Thymus (tissue), 11 donors: ENCODE data around the gene ASTN2. TPM values are rescaled to one million over a fixed set of nuclear protein-coding genes. Genes with fewer than 3 reads are reported as not detected.

Experiments
- DNase-seq, 9 donors: peaks; one replicate each; pipeline ENCODE4 v3.0.0-alpha.2; 2013; ENCODE audit warnings: low spot score in 9 of 9, low read depth in 6 of 9, missing footprints in 1 of 9
- H3K27ac ChIP-seq, 2 donors: one replicate each; pipeline ENCODE4 v1.5.1; 2013; ENCODE audit warnings: control low read depth in 1 of 2, low read depth in 1 of 2, low read length in 1 of 2, mild to moderate bottlenecking in 1 of 2, moderate library complexity in 1 of 2
- H3K27me3 ChIP-seq, 2 donors: one replicate each; pipeline ENCODE4 v1.5.1; 2013; ENCODE audit warnings: low read length in 1 of 2; ENCODE audit not compliant: control insufficient read depth in 2 of 2, insufficient read depth in 1 of 2
- H3K36me3 ChIP-seq, 2 donors: one replicate each; pipeline ENCODE4 v1.5.1; 2013; ENCODE audit warnings: low read length in 1 of 2, mild to moderate bottlenecking in 1 of 2, moderate library complexity in 1 of 2; ENCODE audit not compliant: control insufficient read depth in 2 of 2, insufficient read depth in 2 of 2
- H3K4me1 ChIP-seq, 2 donors: one replicate each; pipeline ENCODE4 v1.5.1; 2013; ENCODE audit warnings: low read length in 2 of 2; ENCODE audit not compliant: control insufficient read depth in 2 of 2, insufficient read depth in 2 of 2
- H3K4me3 ChIP-seq, 2 donors: one replicate each; pipeline ENCODE4 v1.5.1; 2013; ENCODE audit warnings: low read length in 2 of 2, control low read depth in 1 of 2, mild to moderate bottlenecking in 1 of 2
- H3K9me3 ChIP-seq, 2 donors: one replicate each; pipeline ENCODE4 v1.5.1; 2013; ENCODE audit warnings: low read length in 1 of 2, mild to moderate bottlenecking in 1 of 2; ENCODE audit not compliant: control insufficient read depth in 2 of 2, insufficient read depth in 1 of 2
- WGBS: extraction: QIAGEN DNeasy Blood & Tissue Kit; methylation state at CpG from one replicate; pipeline ENCODE4 v1.1.7; 2013; 5-methylcytosine and 5-hydroxymethylcytosine counted together
- polyA plus RNA-seq: library from polyadenylated mRNA; stranded (reverse); fragments of 200-250 nt; gene quantifications from one replicate; pipeline ENCODE4 v1.2.3, GENCODE V29; 2013
- total RNA-seq: library from RNA; stranded (reverse); fragments of 120-200 nt; gene quantifications from one replicate; pipeline ENCODE4 v1.2.4, GENCODE V29; 2013
- donor health status: healthy.

Gene ASTN2
- total and polyA plus RNA-seq, 2 donors: 5.8 to 5.9 TPM

DNA sequence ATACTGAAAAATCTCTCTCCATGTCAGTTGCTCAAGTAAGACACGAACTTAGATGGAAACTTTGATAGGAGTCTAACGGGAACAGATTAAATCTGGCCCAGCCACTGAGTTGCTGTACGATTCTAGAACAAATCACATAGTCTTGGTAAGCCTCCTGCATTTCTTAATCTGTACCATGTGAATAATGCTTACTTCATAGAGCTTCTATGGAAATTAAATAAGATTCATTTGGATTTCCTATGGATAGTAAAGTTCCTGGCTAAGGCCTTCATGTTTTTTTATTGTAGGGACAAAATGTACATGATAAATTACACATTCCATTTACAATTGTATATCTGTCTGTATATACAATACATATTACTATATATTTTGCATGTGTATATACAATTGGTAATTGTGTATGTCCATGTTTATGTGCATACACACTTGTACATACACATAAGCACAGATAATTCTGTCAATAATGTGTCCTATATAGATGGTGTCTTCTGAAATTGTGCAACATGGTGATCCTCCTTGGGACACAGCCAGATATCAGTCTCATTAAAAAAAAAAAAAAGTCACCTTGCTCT lies 397.4 kb downstream of the ASTN2 start:
- H3K4me1 ChIP-seq: no peaks in the 10 kb centered on the region
- no peaks in the 10 kb centered on the region for H3K9me3 ChIP-seq
- WGBS: 74% methylated on average over 3 of the region's 3 CpGs

DNA sequence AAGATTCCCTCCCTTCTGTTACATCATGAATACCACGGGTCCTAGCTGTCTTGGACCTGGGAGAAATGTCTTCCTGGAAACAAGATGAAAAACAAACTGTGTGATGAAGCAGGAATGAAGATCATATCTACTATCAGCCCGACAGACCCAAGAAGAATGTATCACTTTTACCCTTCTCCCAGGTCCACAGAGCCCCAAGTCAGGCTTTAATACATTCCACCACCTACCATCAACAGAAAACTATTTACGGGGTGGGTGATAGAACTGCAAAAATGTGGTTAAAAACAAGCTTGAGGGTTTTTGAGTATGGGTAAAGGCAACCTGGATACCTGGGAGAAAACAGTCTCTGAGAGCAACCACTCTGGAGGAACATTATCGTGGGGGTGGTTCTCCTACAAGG lies 400.8 kb downstream of the ASTN2 start:
- Histone ChIP-seq H3K27ac (no peak overlapping the region), H3K36me3 (no peaks in the 10 kb centered on the region), H3K27me3 (no peaks in the 10 kb centered on the region), H3K9me3 (no peaks in the 10 kb centered on the region), H3K4me3 (no peak overlapping the region), H3K4me1 (no peaks in the 10 kb centered on the region)
- DNase-seq: no peak
- 89% methylated on average over 4 of the region's 4 CpGs for WGBS

More for the DNA sequence above, 397.4 kb downstream of the ASTN2 start:
- Histone ChIP-seq H3K27me3 (no peaks in the 10 kb centered on the region), H3K4me3 (no peak overlapping the region), H3K36me3 (no peaks in the 10 kb centered on the region), H3K27ac (no peak overlapping the region)
- DNase-seq: no peak

DNA sequence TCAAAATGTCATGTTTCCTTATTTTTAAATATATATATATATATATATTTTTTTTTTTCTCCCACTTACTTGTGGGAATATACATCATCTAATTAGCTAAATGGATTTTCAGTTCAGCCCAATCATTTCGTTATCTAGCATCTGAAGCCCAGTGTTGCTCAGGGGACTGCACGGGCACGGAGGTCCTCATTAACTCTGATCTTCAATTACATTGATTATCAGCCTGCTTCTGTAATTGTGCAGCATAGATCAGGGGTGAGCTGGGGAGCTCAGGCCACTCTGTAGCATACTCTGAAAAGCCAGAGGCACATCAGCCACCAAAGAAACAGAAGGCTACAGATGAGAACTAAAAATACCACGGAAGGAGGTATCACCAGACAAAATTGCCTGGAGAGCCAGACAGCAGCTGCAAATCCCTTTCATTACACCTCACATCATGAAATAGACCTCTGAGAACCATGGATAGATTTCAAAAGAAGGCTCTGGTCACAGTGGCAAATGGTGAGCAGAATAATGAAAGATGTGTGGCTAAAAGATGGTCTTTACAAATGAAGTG lies 401.3 kb downstream of the ASTN2 start:
- no peaks in the 10 kb centered on the region for H3K36me3 ChIP-seq
- DNase-seq: no peak
- no peaks in the 10 kb centered on the region for H3K27me3 ChIP-seq
- no peaks in the 10 kb centered on the region for H3K9me3 ChIP-seq
- H3K4me1 ChIP-seq: no peaks in the 10 kb centered on the region
- 90% methylated on average over 4 of the region's 4 CpGs for WGBS
- no peak overlapping the region for H3K4me3 ChIP-seq
- no peak overlapping the region for H3K27ac ChIP-seq

DNA sequence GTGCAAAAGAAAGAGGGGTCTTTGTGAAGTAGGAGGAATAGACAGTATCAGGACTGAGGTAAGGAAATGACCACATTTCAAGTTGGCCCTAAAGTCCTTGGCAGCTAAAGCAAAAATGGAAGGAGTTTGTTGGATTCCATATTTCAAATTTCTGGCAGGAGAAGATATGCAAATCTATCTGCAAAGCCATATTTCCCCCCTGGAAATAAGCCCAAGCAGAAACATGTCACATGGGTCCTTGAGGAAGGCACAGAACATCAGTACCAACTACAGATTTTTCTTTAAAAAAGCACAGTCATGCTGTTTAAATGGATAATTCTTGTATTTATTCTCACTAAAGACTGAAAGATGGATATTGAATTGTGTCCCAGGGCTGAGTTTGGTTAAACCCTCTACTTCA lies 404.8 kb downstream of the ASTN2 start:
- no peak for DNase-seq
- H3K4me3 ChIP-seq: no peak overlapping the region
- H3K4me1 ChIP-seq: no peaks in the 10 kb centered on the region
- H3K36me3 ChIP-seq: no peaks in the 10 kb centered on the region
- H3K27ac ChIP-seq: no peak overlapping the region
- no peaks in the 10 kb centered on the region for H3K9me3 ChIP-seq
- no peaks in the 10 kb centered on the region for H3K27me3 ChIP-seq

DNA sequence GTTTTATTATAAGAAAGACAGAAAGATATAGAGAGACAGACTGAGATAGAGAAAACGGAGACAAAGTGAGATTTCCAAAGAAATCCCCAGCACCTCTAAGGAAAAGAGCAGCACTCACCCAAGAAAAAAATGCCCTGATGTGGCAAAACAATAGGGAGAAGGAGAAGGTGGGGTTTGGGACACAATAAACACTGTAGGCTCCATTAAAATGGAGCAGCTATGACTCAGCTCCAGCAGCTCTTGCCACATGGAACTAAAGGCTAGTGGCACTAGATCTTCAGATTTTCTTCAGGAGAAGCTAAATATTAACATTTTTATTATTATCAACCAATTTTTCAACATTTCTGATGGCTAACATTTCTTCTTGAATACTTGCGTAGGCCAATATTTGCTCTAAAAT lies 406.0 kb downstream of the ASTN2 start:
- Histone ChIP-seq H3K4me1 (no peaks in the 10 kb centered on the region), H3K4me3 (no peak overlapping the region)
- 96% methylated on average over 2 of the region's 2 CpGs for WGBS

DNA sequence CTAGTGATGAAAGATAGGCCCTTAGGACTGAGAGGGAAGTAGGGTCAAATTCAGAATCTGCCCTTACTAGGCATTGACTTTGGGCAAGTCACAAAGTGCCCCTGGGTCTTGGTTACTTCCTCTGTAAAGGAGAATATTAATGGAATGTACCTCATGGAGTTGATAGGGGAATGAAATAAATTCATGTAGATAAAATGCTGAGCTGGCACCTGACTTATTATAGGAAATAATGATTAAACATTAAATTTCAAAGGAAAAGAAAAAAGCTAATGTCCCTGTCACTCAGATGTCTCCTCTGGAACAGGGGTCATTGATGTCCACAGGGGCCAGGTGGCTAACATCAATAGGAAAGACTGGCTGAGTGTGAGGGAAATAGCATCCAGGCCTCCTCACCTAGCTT lies 406.4 kb downstream of the ASTN2 start:
- no peaks in the 10 kb centered on the region for H3K36me3 ChIP-seq
- no peaks in the 10 kb centered on the region for H3K27me3 ChIP-seq
- no peaks in the 10 kb centered on the region for H3K4me1 ChIP-seq
- no peak overlapping the region for H3K27ac ChIP-seq
- H3K9me3 ChIP-seq: no peaks in the 10 kb centered on the region
- DNase-seq: no peak
- H3K4me3 ChIP-seq: no peak overlapping the region

More for the DNA sequence above, 406.0 kb downstream of the ASTN2 start:
- Histone ChIP-seq H3K27ac (no peak overlapping the region), H3K9me3 (no peaks in the 10 kb centered on the region), H3K36me3 (no peaks in the 10 kb centered on the region), H3K27me3 (no peaks in the 10 kb centered on the region)
- DNase-seq: no peak

DNA sequence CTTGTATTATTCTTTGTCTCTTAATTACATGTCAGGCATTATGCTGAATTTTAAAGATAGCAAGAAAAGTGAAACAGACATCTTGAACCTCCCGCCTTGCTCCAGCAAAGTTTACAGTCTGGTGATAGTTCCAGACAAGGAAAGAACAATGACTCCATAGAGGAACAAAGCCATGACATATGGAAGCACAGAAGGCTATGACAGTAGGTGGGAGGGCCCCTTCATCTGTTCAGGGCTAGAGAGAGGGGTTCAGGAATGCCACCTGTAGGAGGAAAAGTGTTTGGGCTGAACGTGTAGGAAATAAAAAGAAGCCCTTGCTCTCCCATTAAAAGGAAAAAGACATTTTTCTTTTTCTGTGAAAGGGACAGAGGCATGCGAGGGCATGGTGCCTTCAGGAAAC lies 412.2 kb downstream of the ASTN2 start:
- no peak overlapping the region for H3K4me3 ChIP-seq
- no peaks in the 10 kb centered on the region for H3K27me3 ChIP-seq
- H3K4me1 ChIP-seq: no peaks in the 10 kb centered on the region
- no peaks in the 10 kb centered on the region for H3K36me3 ChIP-seq
- no peak for DNase-seq
- 81% methylated on average over 3 of the region's 3 CpGs for WGBS
- no peak overlapping the region for H3K27ac ChIP-seq
- H3K9me3 ChIP-seq: no peaks in the 10 kb centered on the region

DNA sequence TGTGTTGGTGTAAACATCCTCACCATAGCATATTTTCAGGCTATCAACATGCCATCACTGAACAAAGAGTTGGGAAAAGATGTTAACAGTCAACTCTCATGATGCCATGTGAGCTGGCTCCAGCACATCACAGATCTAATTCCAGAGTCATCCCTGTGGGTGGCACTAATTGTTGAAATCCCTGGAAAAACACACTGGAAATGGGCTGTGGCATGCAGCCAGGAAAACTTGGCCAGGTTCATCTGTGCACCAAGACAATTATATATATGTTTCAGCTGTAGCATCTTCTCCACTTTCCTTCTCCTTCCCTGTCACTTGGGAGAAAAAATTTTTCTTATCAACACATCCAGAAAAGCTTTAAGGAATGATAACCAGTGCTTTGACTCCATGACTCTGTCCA lies 414.0 kb downstream of the ASTN2 start:
- Histone ChIP-seq H3K9me3 (no peaks in the 10 kb centered on the region), H3K4me1 (no peaks in the 10 kb centered on the region), H3K27ac (no peak overlapping the region), H3K27me3 (no peaks in the 10 kb centered on the region), H3K36me3 (no peaks in the 10 kb centered on the region), H3K4me3 (no peak overlapping the region)
- DNase-seq: no peak

DNA sequence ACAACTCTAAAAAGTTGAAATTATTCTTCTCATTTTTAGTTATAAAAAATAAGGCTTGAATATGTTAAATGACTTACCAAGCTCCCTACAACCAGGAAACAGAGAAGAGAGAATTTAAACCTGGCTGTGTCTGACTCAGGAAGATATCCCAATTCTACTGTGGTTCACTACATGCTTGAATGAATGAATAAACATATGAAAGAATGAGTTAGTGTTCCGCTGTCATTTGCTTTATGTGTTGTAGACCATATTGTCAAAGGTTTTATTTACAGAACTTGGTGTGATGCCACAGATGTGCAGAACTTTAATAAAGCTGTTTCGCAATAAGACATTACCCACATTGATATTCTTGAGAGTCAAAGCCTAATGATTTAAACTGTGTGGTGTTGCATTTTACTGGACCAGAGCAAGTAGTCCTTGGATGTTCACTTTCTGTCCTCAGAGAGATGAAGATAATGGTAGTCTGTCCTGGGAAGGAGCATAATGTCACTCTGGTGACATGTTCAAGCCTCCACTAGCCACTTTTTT lies 414.6 kb downstream of the ASTN2 start:
- no peak for DNase-seq
- Histone ChIP-seq H3K4me1 (no peaks in the 10 kb centered on the region), H3K36me3 (no peaks in the 10 kb centered on the region), H3K27me3 (no peaks in the 10 kb centered on the region), H3K4me3 (no peak overlapping the region), H3K9me3 (no peaks in the 10 kb centered on the region), H3K27ac (no peak overlapping the region)
- WGBS: 98% methylated on average over 2 of the region's 2 CpGs
